Left cardiac atrium (tissue), 2 donors: Measurements from ENCODE around the gene KRTAP4-8. TPM values are rescaled to one million over a fixed set of nuclear protein-coding genes. Genes with fewer than 3 reads are reported as not detected.

ENCODE experiments used
- total RNA-seq, 2 donors: library from RNA; stranded (reverse); fragmentation: NEBNext Ultra II Directional; extraction: Animal tissue kit (Norgen Biotek cat#: 25700); gene quantifications; one replicate each; pipeline ENCODE4 v1.2.1, GENCODE V29; 2021
- donor health status: DM: no; HTN: yes; CAD: no; lungs with severe emphysema.
- donor health status: DM: yes; HTN: yes; CAD: no.

Gene KRTAP4-8
- total RNA-seq, 2 donors from 2014 or later, result not detected

Other genes with a start within 250 kb of the KRTAP4-8 start
- not detected for gene KRT12, start 230.9 kb downstream of the KRTAP4-8 start, total RNA-seq
- not detected for gene KRT20, start 212.9 kb downstream of the KRTAP4-8 start, total RNA-seq
- under 1 TPM in 1 of 2 donors, not detected in 1; 0.29 TPM for gene KRT23, start 160.5 kb downstream of the KRTAP4-8 start, total RNA-seq
- gene KRT39, start 131.2 kb downstream of the KRTAP4-8 start, total RNA-seq, result not detected
- not detected for gene KRT40, start 113.8 kb downstream of the KRTAP4-8 start, total RNA-seq
- gene KRTAP3-3, start 104.0 kb downstream of the KRTAP4-8 start, total RNA-seq, result not detected
- gene KRTAP3-2, start 98.2 kb downstream of the KRTAP4-8 start, total RNA-seq, result not detected
- gene KRTAP3-1, start 89.0 kb downstream of the KRTAP4-8 start, total RNA-seq, result not detected
- not detected for gene KRTAP1-5, start 70.9 kb downstream of the KRTAP4-8 start, total RNA-seq
- gene KRTAP1-4, start 67.9 kb downstream of the KRTAP4-8 start, total RNA-seq, result not detected
- gene KRTAP1-3, start 63.3 kb downstream of the KRTAP4-8 start, total RNA-seq, result not detected
- gene KRTAP1-1, start 56.7 kb downstream of the KRTAP4-8 start, total RNA-seq, result not detected
- gene KRTAP2-1, start 50.8 kb downstream of the KRTAP4-8 start, total RNA-seq, result not detected
- not detected for gene KRTAP2-2, start 42.9 kb downstream of the KRTAP4-8 start, total RNA-seq
- gene KRTAP2-3, start 38.0 kb downstream of the KRTAP4-8 start, total RNA-seq, result not detected
- gene KRTAP2-4, start 32.3 kb downstream of the KRTAP4-8 start, total RNA-seq, result not detected
- gene KRTAP4-7, start 14.0 kb downstream of the KRTAP4-8 start, total RNA-seq, result not detected
- not detected for gene KRTAP4-16, start 4.1 kb upstream of the KRTAP4-8 start, total RNA-seq
- not detected for gene KRTAP4-9, start 7.2 kb upstream of the KRTAP4-8 start, total RNA-seq
- gene KRTAP4-11, start 20.2 kb upstream of the KRTAP4-8 start, total RNA-seq, result not detected
- not detected for gene KRTAP4-12, start 26.0 kb upstream of the KRTAP4-8 start, total RNA-seq
- gene KRTAP4-6, start 42.4 kb upstream of the KRTAP4-8 start, total RNA-seq, result not detected
- not detected for gene KRTAP4-5, start 51.7 kb upstream of the KRTAP4-8 start, total RNA-seq
- gene KRTAP4-4, start 62.6 kb upstream of the KRTAP4-8 start, total RNA-seq, result not detected
- gene KRTAP4-3, start 70.1 kb upstream of the KRTAP4-8 start, total RNA-seq, result not detected
- gene KRTAP4-2, start 80.1 kb upstream of the KRTAP4-8 start, total RNA-seq, result not detected
- not detected for gene KRTAP4-1, start 86.8 kb upstream of the KRTAP4-8 start, total RNA-seq
- gene KRTAP9-1, start 91.7 kb upstream of the KRTAP4-8 start, total RNA-seq, result not detected
- gene KRTAP9-2, start 128.5 kb upstream of the KRTAP4-8 start, total RNA-seq, result not detected
- gene KRTAP9-3, start 134.3 kb upstream of the KRTAP4-8 start, total RNA-seq, result not detected
- gene KRTAP9-8, start 139.9 kb upstream of the KRTAP4-8 start, total RNA-seq, result not detected
- gene KRTAP9-4, start 151.5 kb upstream of the KRTAP4-8 start, total RNA-seq, result not detected
- gene KRTAP9-9, start 157.2 kb upstream of the KRTAP4-8 start, total RNA-seq, result not detected
- not detected for gene KRTAP9-6, start 167.2 kb upstream of the KRTAP4-8 start, total RNA-seq
- gene KRTAP9-7, start 177.6 kb upstream of the KRTAP4-8 start, total RNA-seq, result not detected
- not detected for gene KRTAP29-1, start 204.7 kb upstream of the KRTAP4-8 start, total RNA-seq
- not detected for gene KRTAP16-1, start 211.2 kb upstream of the KRTAP4-8 start, total RNA-seq
- not detected for gene KRTAP17-1, start 217.6 kb upstream of the KRTAP4-8 start, total RNA-seq